ENCODE data around the gene HCFC1. TPM values are rescaled to one million over a fixed set of nuclear protein-coding genes. Genes with fewer than 3 reads are reported as not detected.
"Not testable (repeated sequence)": the region's sequence is repeated elsewhere in the genome, so short reads cannot be mapped to it uniquely, and the experiment has no call there.

HCFC1 gene
- polyA plus RNA-seq, 4 donors, result 41.5 to 44.3 (median 41.9) TPM

GRCh38 chrX:154010330-154011087 lies 38.9 kb upstream of the HCFC1 start:
- DNase-seq (ENCODE audit: low read depth in 4 of 4, low spot score in 3 of 4), result no peak

GRCh38 chrX:154008521-154008920 lies 36.9 kb upstream of the HCFC1 start:
- DNase-seq (ENCODE audit: low read depth in 4 of 4, low spot score in 3 of 4), result no peak

GRCh38 chrX:154006947-154007346 lies 35.3 kb upstream of the HCFC1 start:
- DNase-seq (ENCODE audit: low read depth in 4 of 4, low spot score in 3 of 4), result no peak

GRCh38 chrX:154004315-154004714 lies 32.7 kb upstream of the HCFC1 start:
- no peak for DNase-seq (ENCODE audit: low read depth in 4 of 4, low spot score in 3 of 4)

GRCh38 chrX:154002215-154002719 lies 30.6 kb upstream of the HCFC1 start:
- DNase-seq (ENCODE audit: low read depth in 4 of 4, low spot score in 3 of 4), result no peak

- DNase-seq (ENCODE audit: low read depth in 4 of 4, low spot score in 3 of 4), result no peak
Observed at GRCh38 chrX:154000051-154000450, 28.4 kb upstream of the HCFC1 start.

GRCh38 chrX:153999359-154000037 lies 27.9 kb upstream of the HCFC1 start:
- DNase-seq (ENCODE audit: low read depth in 4 of 4, low spot score in 3 of 4), result no peak

GRCh38 chrX:153995504-153995903 lies 23.9 kb upstream of the HCFC1 start:
- DNase-seq (ENCODE audit: low read depth in 4 of 4, low spot score in 3 of 4), result no peak

- DNase-seq (ENCODE audit: low read depth in 4 of 4, low spot score in 3 of 4), result not testable (repeated sequence)
Observed at GRCh38 chrX:153994398-153994797, 22.8 kb upstream of the HCFC1 start.

GRCh38 chrX:153993978-153994377 lies 22.4 kb upstream of the HCFC1 start:
- no peak for DNase-seq (ENCODE audit: low read depth in 4 of 4, low spot score in 3 of 4)

- DNase-seq (ENCODE audit: low read depth in 4 of 4, low spot score in 3 of 4), result no peak
Observed at GRCh38 chrX:153993079-153993478, 21.5 kb upstream of the HCFC1 start.

GRCh38 chrX:153992180-153992579 lies 20.6 kb upstream of the HCFC1 start:
- DNase-seq (ENCODE audit: low read depth in 4 of 4, low spot score in 3 of 4), result no peak

- no peak for DNase-seq (ENCODE audit: low read depth in 4 of 4, low spot score in 3 of 4)
Observed at GRCh38 chrX:153991013-153991580, 19.5 kb upstream of the HCFC1 start.

- no peak for DNase-seq (ENCODE audit: low read depth in 4 of 4, low spot score in 3 of 4)
Observed at GRCh38 chrX:153989973-153990655, 18.5 kb upstream of the HCFC1 start.

GRCh38 chrX:153988493-153988892 lies 16.9 kb upstream of the HCFC1 start:
- DNase-seq (ENCODE audit: low read depth in 4 of 4, low spot score in 3 of 4), result no peak

- no peak for DNase-seq (ENCODE audit: low read depth in 4 of 4, low spot score in 3 of 4)
Observed at GRCh38 chrX:153984351-153985178, 12.9 kb upstream of the HCFC1 start.

- no peak for DNase-seq (ENCODE audit: low read depth in 4 of 4, low spot score in 3 of 4)
Observed at GRCh38 chrX:153983321-153983801, 11.7 kb upstream of the HCFC1 start.

GRCh38 chrX:153981771-153982533 lies 10.3 kb upstream of the HCFC1 start:
- no peak for DNase-seq (ENCODE audit: low read depth in 4 of 4, low spot score in 3 of 4)

- no peak for DNase-seq (ENCODE audit: low read depth in 4 of 4, low spot score in 3 of 4)
Observed at GRCh38 chrX:153981231-153981630, 9.6 kb upstream of the HCFC1 start.
